Measurements from ENCODE around the gene HEBP2. TPM values are rescaled to one million over a fixed set of nuclear protein-coding genes. Genes with fewer than 3 reads are reported as not detected.

The HEBP2 gene
- total and polyA plus RNA-seq, 2 donors (not counting 3 experiments of a cell fraction or from before 2014, with no cell fraction given) = 22.5 to 75.3 TPM

DNA sequence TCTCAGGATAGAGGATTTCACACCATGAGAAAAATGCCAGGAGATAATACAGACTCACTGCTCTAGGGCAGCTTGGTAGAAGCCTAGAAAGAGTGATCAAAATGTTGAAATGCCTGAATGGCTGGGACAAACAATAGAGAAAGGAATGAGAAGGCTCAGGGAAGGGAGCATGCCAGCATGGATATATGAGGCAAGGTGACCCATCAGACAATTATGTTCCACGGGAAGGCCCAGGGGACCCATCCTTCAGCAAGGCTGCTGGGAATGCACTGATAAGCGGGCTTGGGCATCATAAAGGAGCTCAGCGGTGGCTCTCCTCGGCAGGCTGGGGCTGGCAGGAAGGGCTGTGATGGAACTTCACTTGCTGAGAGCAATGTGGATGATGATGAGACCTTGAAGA, 12.2 kb downstream of the HEBP2 start:
- dilution Hi-C loops (cut with MboI; ENCODE audit: extremely low pct_ligation_motif_present, low sequenced_read_pairs) = no loop called here
- intact Hi-C loops (cut with micrococcal nuclease) = no loop called here

More for the DNA sequence above, 12.2 kb downstream of the HEBP2 start:
- FAIRE-seq = no peak
- Histone ChIP-seq H3K4me2 (ENCODE audit: insufficient read depth, low read length) (no peak overlapping the region), H3K27ac (ENCODE audit: insufficient read depth, low read depth, low read length) (no peak overlapping the region), H3K9me3 (replicated peaks; ENCODE audit: control insufficient read depth, insufficient read depth, low read length) (no peaks in the 10 kb centered on the region), H3K9me1 (replicated peaks; ENCODE audit: control insufficient read depth, extremely low read depth, insufficient read depth, low read length) (no peaks in the 10 kb centered on the region), H3K4me1 (ENCODE audit: control insufficient read depth, extremely low read depth, insufficient read depth, low read length) (peaks cover 10% of the 10 kb centered on the region), H3K79me2 (ENCODE audit: control insufficient read depth, insufficient read depth, low read length) (no peaks in the 10 kb centered on the region), H3K4me3 (replicated peaks in 1 of 3; ENCODE audit: insufficient read depth in 1 of 3, low read depth in 1 of 3, low read length in 3 of 3) (no peak overlapping the region), H4K20me1 (replicated peaks; ENCODE audit: control insufficient read depth, extremely low read depth, insufficient read depth, low read length) (no peaks in the 10 kb centered on the region), H3K9ac (replicated peaks; ENCODE audit: extremely low read depth, insufficient read depth, low read length) (no peak overlapping the region), H3K36me3 (ENCODE audit: control insufficient read depth in 2 of 2, extremely low read depth in 1 of 2, insufficient read depth in 2 of 2, low read length in 2 of 2) (peaks cover 4 to 5% of the 10 kb centered on the region in 2 experiments), H3K27me3 (ENCODE audit: control insufficient read depth in 2 of 2, insufficient read depth in 2 of 2, low read length in 2 of 2) (no peaks in the 10 kb centered on the region), H2AFZ (ENCODE audit: low read depth, low read length) (no peak overlapping the region)
- no TSS peak for BruUV-seq (replicated peaks)
- ChIA-PET POLR2A (no interaction called here), CTCF (interaction anchor here (1.4 to 1.6 kb wide), 2 partner anchors 11 to 300 kb away, joined by 4 read pairs; no protein-coding TSS in a partner anchor)
- TF ChIP-seq, protein P1, sequence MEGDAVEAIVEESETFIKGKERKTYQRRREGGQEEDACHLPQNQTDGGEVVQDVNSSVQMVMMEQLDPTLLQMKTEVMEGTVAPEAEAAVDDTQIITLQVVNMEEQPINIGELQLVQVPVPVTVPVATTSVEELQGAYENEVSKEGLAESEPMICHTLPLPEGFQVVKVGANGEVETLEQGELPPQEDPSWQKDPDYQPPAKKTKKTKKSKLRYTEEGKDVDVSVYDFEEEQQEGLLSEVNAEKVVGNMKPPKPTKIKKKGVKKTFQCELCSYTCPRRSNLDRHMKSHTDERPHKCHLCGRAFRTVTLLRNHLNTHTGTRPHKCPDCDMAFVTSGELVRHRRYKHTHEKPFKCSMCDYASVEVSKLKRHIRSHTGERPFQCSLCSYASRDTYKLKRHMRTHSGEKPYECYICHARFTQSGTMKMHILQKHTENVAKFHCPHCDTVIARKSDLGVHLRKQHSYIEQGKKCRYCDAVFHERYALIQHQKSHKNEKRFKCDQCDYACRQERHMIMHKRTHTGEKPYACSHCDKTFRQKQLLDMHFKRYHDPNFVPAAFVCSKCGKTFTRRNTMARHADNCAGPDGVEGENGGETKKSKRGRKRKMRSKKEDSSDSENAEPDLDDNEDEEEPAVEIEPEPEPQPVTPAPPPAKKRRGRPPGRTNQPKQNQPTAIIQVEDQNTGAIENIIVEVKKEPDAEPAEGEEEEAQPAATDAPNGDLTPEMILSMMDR (IDR thresholded peaks at IDR 0.05; ENCODE audit: extremely low read depth in 1 of 2, insufficient read depth in 1 of 2, low read depth in 1 of 2, low read length in 2 of 2) = no peak
- TF ChIP-seq POLR2A (IDR thresholded peaks at IDR 0.05; ENCODE audit: low read depth, low read length) (no peak), JUN (IDR thresholded peaks at IDR 0.05; ENCODE audit: borderline replicate concordance, insufficient read depth, insufficient read length, low read depth) (no peak), GATA2 (IDR thresholded peaks at IDR 0.05; ENCODE audit: insufficient read depth, insufficient read length, low read depth, low read length) (no peak), POLR2AphosphoS5 (IDR thresholded peaks at IDR 0.05; ENCODE audit: insufficient read depth, low read depth, low read length) (no peak), EZH2 (IDR thresholded peaks at IDR 0.05; ENCODE audit: borderline replicate concordance, low read depth, low read length, severe bottlenecking) (no peak), MYC (IDR thresholded peaks at IDR 0.05; ENCODE audit: low read depth, low read length) (no peak), FOS (IDR thresholded peaks at IDR 0.05; ENCODE audit: borderline replicate concordance, insufficient read depth, low read length) (no peak)
- TF ChIP-seq, protein P2, sequence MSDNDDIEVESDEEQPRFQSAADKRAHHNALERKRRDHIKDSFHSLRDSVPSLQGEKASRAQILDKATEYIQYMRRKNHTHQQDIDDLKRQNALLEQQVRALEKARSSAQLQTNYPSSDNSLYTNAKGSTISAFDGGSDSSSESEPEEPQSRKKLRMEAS (IDR thresholded peaks at IDR 0.05; ENCODE audit: insufficient read depth, insufficient read length) = no peak
- DNase-seq (ENCODE audit: low read depth, low spot score) = no peak

Data from endothelial cell of umbilical vein (primary cell).